Kidney capillary endothelial cell (primary cell): Measurements from ENCODE around the gene THG1L.
A peak's percentile ranks its signal among the peaks of the same experiment; 100 is the strongest.
"Not testable (repeated sequence)": the region's sequence is repeated elsewhere in the genome, so short reads cannot be mapped to it uniquely, and the experiment has no call there.

Experiments
- DNase-seq: peaks from one replicate; pipeline ENCODE4 v3.0.0-alpha.2; 2018; ENCODE audit warnings: low spot score

Gene THG1L

GRCh38 chr5:157727858-157728257, 3.4 kb upstream of the THG1L start:
- DNase-seq: not testable (repeated sequence)

GRCh38 chr5:157729858-157730257, 1.4 kb upstream of the THG1L start:
- no peak for DNase-seq

GRCh38 chr5:157730900-157731271, 334 bp upstream of the THG1L start:
- DNase-seq: no peak

- DNase-seq: no peak
Observed at GRCh38 chr5:157732130-157732514, 902 bp downstream of the THG1L start.

- no peak for DNase-seq
Observed at GRCh38 chr5:157732596-157733262, 1.5 kb downstream of the THG1L start.

- DNase-seq: no peak
Observed at GRCh38 chr5:157734436-157734835, 3.2 kb downstream of the THG1L start.

- DNase-seq: no peak
Observed at GRCh38 chr5:157735991-157736390, 4.8 kb downstream of the THG1L start.

- no peak for DNase-seq
Observed at GRCh38 chr5:157739388-157740228, 8.4 kb downstream of the THG1L start.

GRCh38 chr5:157740229-157740610, 9.0 kb downstream of the THG1L start:
- no peak for DNase-seq

- no peak for DNase-seq
Observed at GRCh38 chr5:157741131-157741530, 9.9 kb downstream of the THG1L start.

GRCh38 chr5:157743163-157744050, 12.2 kb downstream of the THG1L start, which contains the start of gene LSM11:
Gene LSM11, plus strand, starts transcription at chr5:157743712. Its CDS starts 39 bp downstream, at chr5:157743751.
- peak; percentile 76 for DNase-seq

GRCh38 chr5:157744051-157745011, 13.1 kb downstream of the THG1L start:
- DNase-seq: peak; percentile 53

- peak; percentile 38 for DNase-seq
Observed at GRCh38 chr5:157745041-157745456, 13.8 kb downstream of the THG1L start.

GRCh38 chr5:157747173-157747740, 16.0 kb downstream of the THG1L start:
- no peak for DNase-seq

- no peak for DNase-seq
Observed at GRCh38 chr5:157747766-157748700, 16.8 kb downstream of the THG1L start.

GRCh38 chr5:157748760-157749461, 17.7 kb downstream of the THG1L start:
- peak; percentile 40 for DNase-seq

- no peak for DNase-seq
Observed at GRCh38 chr5:157749462-157749799, 18.2 kb downstream of the THG1L start.

- peak; percentile 39 for DNase-seq
Observed at GRCh38 chr5:157750320-157750719, 19.1 kb downstream of the THG1L start.

- DNase-seq: no peak
Observed at GRCh38 chr5:157756122-157756521, 24.9 kb downstream of the THG1L start.
